GM12891 (cell line): Measurements from ENCODE around the gene NUDT16.

Experiments used
- POLR2A ChIP-seq: IDR thresholded peaks from 2 replicates; pipeline ENCODE4 v1.6.1; 2011; ENCODE audit warnings: low read depth, low read length, control low read depth
- POLR2AphosphoS5 ChIP-seq: IDR thresholded peaks from 2 replicates; pipeline ENCODE4 v1.6.1; 2011; ENCODE audit warnings: low read depth, low read length, control low read depth
- TAF1 ChIP-seq: IDR thresholded peaks from 2 replicates; pipeline ENCODE4 v1.6.1; 2011; ENCODE audit warnings: low read depth, low read length, control low read depth

DNA sequence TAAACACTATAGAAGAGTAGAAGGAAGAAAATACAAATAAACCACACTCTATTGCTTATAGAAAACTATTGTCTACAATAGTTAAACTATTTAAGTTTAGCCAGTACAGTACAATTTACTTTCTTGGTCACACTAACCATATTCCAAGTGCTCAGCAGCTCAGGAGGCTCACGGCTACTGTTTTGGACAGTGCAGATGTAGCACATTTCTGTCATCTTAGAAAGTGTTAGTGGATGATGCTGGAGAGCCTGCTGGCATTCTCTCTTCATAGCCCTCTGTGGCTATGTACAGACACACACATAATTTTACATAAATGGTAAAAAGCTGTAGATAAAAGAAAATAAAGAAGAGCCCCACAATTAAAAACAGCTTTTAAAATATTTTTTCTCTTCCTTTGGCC is 23.8 kb downstream of the NUDT16 start:
- no peak for TF ChIP-seq POLR2A
- no peak for TF ChIP-seq POLR2AphosphoS5
- TF ChIP-seq TAF1 = no peak
